Fibroblast of mammary gland (primary cell): ENCODE results near the gene AQP9.

Source experiments
- DNase-seq: peaks from one replicate; pipeline ENCODE4 v3.0.0-alpha.2; 2010; ENCODE audit warnings: low read depth
- H3K4me3 ChIP-seq: 2 replicates; pipeline ENCODE4 v1.5.1; 2011; ENCODE audit warnings: low read depth, mild to moderate bottlenecking, low read length, moderate library complexity; ENCODE audit not compliant: control insufficient read depth
- CTCF ChIP-seq: conservative IDR thresholded peaks from 2 replicates; pipeline ENCODE4 v1.5.1; 2011; ENCODE audit warnings: low read depth, low read length, inconsistent platforms; ENCODE audit not compliant: control insufficient read depth, insufficient read depth

AQP9 gene

GRCh38 chr15:58227706-58228543 is 89.7 kb downstream of the AQP9 start:
- peak; percentile 96 for TF ChIP-seq CTCF
- no peak overlapping the region for H3K4me3 ChIP-seq
- DNase-seq = peak; percentile 86

GRCh38 chr15:58228718-58229117 is 90.5 kb downstream of the AQP9 start:
- DNase-seq = peak; percentile 72
- no peak overlapping the region for H3K4me3 ChIP-seq
- no peak for TF ChIP-seq CTCF

GRCh38 chr15:58229297-58229768 is 91.2 kb downstream of the AQP9 start:
- peak; percentile 19 for DNase-seq
- no peak overlapping the region for H3K4me3 ChIP-seq
- TF ChIP-seq CTCF = no peak

GRCh38 chr15:58232281-58233065 is 94.3 kb downstream of the AQP9 start:
- TF ChIP-seq CTCF = no peak
- no peak for DNase-seq

GRCh38 chr15:58233341-58233740 is 95.2 kb downstream of the AQP9 start:
- no peak overlapping the region for H3K4me3 ChIP-seq
- no peak for TF ChIP-seq CTCF
- no peak for DNase-seq

More at GRCh38 chr15:58232281-58233065, 94.3 kb downstream of the AQP9 start:
- H3K4me3 ChIP-seq = no peak overlapping the region
